Measurements from ENCODE around the gene GHRH.
A peak's percentile ranks its signal among the peaks of the same experiment; 100 is the strongest.

Gene GHRH, protein sequence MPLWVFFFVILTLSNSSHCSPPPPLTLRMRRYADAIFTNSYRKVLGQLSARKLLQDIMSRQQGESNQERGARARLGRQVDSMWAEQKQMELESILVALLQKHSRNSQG

DNA sequence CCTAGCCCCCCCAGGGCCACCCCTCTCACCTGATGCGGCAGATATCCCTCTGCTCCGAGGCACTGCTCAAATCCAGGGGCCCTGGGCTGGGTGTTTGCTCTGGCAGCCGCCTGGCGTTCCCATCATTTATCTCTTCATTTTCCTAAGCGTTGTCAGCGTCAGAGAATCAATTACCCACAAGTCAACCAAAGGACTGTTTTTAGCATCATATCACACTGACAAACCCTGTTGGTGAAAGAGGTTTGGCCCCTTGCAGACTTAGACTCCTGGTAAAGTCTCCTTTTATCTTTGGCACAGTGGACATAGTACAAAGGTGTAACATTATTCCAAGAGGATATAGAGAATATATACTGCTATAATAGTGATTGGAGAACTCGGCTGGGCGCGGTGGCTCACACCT is at the start of gene GHRH:
Gene GHRH, minus strand, starts transcription at position 101 of the 400 bp plus-strand sequence. CDS start 4,925 bp downstream, outside the sequence.
- no peak for DNase-seq

DNA sequence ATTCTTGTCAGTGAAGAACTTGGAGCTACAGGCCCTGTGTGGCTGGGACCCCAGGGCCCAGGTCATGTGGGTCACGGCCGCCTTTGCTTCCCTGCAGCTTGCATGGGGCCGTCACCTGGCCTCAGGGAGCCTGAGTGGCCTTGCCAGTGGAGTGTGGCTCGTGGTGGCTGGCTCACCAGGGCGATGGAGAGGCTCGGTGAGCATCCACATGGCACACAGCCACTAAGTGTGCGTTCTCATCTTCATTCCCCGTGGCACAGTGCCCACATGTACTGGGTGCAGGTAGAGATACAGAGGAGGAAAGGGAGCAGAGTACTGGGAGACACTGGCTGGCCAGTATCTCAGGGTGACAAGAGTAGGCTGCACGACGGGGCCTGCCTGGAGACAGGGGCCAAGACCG is 49.3 kb upstream of the GHRH start:
- DNase-seq, result no peak

DNA sequence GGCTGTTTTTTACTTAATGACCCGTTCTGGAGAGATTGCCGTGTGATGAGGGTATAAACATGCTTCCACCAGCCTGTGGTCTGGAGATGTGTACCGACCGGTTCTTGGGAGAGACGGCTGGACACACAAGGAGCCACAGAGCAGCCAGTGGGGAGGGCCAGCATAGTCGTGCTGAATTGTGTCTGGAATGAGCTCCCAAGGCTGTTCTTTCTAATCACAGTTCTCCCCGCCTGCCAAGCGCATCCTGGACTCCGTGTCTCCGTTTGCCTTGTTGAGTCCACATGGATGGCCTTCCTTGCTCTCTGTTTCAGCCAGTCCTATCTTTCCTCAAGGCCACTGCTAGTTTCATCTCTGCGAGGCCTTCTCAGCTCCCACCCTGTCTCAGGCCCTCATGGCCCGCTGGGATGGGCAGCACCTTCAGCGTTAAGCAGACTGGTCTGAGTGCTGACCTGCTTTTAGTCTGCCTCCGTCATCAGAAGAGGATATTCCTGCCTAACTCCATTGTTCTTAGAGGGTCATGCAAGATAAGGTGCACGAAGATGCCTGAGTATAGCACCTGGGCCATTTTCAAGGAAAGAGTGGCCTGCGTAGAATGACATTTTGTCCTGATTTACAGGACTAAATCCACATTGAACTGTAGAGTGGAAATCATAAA is 48.4 kb upstream of the GHRH start:
- DNase-seq, result no peak

DNA sequence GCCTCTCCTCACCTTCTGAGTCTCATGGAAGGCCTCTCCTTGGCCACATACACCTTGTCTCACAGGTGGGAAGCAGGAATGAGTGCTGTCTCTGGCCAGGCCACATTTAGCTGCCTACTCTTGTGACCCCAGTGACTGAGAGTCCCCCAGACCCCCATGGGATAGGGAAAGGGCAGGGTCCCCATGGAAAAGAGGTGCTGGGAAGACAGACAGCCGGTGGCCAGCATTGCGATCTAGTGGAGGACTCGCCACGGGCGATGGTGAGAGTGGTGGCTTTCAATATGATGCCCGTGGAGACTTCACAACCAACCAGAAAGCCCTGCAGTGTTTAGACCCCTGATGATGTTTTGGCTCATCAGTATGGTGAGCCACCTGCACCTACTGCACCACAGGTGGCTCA is 47.7 kb upstream of the GHRH start:
- DNase-seq, result no peak

DNA sequence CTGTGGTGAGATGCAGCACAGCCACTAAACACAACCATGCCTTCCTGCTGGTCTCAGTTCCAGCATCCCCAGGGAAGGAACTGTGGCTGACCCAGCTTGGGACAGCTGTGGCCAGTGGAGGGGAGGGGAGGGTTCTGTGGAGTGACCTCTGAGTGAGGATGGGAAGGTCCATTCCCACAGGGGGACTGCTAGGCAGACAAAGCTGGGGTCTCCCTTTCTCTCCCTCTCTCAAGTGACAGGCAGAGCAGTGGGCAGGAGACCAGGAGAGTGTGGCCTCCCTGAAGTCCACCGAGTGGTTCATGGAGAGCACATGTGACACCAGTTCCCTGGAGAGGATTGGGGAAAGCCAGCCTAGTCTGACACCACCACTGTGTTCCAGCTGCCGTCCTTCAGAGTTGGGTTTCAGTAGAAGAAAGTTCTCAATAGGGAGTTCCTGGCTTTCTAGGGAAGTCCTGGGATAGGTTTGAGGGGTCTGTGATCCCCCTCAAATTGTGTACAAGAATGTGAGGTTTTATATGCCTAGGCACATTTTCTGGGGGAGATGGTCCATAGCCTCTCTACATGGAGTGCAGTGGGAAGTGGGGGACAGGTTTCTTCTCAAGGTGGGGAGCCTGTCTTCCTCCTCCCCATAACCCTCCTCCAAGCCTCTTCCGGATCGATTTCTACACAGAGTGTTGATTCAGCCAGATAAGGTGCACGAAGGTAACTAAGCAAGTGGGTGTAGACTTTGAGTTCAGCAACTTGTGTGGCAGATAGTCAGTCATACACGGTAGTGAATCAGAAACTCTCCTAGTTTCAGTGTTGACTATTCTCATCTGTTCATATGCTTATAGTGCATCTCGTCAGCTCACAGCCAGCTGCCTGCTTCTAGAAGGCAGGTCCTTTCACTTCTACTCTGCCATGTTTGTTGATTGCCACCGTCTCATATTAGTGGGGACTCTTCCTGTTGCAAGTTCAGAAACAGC is 46.8 kb upstream of the GHRH start:
- DNase-seq, result no peak

DNA sequence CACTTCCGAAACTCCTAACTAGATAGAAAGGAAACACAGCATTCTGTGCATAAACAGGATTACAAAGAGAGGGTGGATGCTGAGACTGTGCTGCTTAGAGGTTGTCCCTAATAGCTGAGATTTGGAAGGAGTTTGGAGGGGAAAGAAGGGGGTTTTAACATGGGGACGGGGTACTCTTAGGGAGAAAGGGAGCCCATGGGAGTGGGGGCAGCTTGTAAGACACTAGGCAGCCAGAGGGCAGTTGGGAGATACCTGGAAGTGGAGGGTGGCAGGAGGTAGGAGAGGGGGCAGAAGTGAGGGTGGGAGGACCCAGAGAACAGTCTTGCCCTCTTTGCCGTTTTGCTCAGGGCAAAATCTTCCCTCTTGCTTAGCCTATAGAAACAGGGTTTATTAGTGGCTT is 44.2 kb upstream of the GHRH start:
- no peak for DNase-seq

DNA sequence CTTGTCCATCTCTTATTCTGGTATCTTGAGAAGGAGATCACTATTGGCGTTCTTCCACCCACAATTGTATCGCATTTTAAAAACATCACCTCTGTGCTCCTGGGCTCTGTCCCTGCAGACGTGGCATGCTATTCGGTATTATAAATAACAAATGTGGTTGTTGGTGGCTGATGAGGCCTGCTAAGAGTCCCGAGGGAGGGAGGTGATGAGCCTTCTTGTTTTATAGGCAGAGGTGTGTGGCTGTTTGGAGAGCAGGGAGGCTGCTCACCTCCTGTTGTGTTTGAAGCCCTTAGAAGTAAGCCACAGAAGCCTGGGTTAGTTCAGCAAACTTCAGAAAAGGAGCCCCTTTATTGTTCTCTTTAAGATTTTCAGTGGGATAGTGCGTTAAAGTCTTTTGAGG is 43.5 kb upstream of the GHRH start:
- DNase-seq, result no peak

DNA sequence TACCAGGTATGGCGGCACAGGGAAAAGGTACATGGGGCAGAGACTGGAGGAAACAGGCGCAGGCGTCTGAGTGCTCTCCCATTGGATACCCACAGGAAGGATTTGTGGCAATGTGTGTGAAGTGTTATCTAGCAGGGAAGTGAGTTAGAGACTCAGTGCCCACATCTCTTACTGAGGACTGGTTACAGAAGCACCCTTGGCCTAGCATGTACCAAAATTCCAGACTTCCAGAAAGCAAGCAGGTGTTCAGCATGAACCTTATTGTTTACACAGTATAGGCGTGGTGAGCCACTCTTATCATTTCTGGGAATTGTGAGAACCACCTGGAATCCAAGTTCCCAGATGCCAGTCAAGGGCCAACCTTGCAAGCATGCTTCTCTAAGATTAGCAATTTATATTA is 42.0 kb upstream of the GHRH start:
- peak; percentile 45 for DNase-seq

DNA sequence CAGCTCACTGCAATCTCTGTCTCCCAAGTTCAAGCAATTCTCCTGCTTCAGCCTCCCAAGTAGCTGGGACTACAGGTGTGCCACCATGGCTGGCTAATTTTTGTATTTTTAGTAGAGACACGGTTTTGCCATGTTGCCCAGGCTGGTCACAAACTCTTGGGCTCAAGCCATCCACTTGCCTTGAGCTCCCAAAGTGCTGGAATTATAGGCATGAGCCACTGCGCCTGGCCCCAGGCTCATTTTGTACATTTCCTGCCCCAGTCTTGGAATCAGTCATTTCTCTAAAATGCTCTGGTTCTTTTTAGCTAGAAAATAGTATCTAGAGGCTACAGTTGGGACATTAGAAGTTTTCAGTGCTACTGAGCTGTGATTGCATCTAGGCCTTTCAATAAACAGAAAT is 41.4 kb upstream of the GHRH start:
- DNase-seq, result no peak

DNA sequence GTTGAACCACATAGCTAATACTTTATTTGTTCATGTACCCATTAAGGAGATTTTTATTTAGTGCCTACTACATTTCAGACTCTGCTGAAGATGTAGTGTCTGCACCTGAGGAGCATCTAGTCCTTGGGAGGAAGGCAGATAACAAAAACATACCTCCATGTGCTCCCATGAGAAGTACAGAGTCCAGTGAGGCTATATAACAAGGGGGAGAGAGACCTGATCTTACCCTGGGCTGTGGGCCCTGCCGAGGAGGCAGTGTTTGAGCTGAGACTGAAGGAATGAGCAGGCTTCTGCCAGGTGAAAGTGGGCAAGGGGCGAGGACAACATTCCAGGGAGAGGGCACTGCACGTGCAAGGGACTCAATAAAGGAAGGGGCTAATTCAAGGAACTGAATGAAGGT is 39.9 kb upstream of the GHRH start:
- no peak for DNase-seq

DNA sequence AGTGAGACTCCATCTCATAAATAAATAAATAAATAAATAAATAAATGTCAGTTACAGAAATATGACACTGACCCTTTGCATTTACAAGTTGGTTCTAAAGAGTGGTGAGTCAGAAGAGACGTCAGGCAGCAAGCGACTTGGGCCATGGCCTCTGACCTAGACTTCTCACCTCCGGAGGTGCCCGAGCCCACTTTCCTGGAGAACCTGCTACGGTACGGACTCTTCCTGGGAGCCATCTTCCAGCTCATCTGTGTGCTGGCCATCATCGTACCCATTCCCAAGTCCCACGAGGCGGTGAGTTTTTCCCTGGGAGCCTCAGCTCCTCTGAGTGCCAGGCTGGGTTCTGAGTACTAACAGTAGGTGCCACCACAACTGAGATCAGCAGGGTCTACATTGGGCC is 39.5 kb upstream of the GHRH start:
- no peak for DNase-seq

DNA sequence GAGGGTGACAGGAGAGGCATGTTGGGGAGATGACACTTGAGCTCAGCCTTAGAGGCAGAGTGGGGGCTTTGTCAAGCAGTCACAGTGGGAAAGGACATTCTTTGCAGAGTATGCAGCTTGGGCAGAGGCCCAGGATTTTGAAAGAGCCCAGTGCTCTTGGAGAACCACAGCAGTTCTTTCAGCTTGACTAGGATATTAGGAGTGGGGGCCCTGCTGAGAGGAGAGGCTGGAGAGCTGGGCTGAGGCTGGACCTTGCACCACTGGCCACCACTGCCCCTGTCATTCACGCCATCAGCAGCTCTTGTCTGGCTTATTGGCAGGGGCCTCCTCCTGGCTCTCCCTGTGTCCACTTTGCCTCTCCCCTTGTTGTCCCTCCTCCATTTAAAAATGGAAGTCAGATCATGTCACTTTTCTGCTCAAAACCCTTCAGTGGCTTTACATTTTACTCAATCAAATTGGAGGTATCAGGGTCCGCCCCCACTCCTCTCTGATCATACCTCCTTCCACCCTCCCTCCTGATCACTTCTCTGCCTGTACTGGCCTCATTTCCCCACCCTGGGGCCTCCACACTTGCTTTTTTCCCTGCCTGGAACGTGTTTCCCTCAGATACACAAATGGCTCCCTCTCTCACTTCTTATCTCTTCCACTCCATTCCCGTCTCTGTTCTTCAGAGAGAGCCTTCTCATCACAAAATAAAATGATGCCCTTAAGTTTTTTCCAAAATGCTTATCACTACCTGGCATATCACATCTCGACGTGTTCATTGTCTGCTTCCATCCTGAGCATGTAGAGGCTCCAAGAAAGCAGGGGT is 38.3 kb upstream of the GHRH start:
- no peak for DNase-seq

DNA sequence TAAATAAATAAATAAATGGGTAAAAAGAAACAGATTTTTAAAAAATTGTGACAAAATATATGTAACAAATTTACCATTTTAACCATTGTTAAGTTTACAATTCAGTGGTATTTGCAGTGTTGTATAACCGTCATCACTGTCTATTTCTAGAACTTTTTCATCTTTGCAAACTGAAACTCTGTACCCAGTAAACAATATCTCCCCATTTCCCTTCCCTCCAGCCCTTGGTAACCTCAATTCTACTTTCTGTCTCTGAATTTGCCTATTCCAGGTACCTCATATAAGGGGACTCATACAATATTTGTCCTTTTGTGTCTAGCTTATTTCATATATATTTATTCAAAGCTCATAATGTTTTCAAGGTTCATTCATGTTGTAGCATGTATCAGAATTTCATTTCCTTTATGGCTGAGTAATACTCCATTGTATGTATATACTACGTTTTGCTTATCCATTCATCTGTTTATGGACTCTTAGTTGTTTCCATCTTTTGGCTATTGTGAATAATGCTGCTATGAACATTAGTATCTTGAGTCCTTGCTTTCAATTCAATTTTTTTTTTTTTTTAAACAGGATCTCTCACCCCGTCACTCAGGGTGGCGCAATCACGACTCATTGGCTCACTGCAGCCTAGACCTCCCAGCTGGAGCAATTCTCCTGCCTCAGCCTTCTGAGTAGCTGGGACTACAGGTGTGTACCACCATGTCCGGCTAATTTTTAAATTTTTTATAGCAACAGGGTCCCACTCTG is 36.8 kb upstream of the GHRH start:
- no peak for DNase-seq

DNA sequence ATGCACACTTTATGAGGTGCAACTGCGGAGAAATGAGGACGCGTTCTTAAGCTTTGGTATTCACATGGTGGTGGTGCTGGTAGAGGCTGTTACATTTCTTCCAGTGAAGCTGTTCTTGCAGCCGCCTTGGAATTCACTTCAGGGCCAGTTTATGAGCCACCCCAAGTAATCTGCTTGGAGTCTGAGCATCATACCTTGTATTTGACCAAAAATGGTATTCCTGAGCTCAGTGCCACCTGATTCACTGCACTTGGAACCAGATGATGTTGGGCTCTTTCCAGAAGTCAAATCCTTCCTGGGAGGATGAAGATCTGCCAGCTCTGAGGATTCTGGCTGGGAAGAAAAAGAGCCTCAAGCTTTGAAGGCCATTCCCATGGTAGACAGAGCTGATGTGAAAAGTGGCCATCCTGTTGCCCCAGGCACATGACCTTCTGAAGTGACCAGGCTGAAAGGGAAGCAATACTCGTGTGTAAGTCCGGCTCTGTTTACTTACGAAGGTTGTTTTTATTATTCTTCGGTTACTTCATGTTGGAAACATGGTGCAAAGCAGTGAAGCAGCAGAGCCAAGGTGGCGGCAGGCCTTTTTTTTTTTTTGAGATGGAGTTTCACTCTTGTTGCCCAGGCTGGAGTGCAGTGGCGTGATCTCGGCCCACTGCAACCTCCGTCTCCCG is 35.6 kb upstream of the GHRH start:
- DNase-seq, result no peak

DNA sequence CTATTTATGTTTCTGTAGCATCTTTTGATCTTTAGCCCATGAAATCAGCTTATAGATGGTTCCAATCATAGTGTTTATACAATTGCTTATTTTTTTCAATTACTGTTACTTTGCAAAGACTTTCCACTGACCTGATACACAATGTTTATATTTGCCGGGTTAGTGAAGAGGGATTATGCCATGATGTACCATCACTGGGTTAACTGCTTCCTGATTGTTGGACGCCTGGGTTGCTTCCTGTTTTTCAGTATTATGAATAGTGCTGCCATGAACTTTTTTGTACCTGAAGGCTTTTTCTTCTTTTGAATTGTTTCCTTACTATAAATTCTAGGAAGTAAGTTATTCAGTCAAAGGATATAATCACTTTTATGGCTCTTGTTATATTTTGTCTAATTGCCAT is 34.8 kb upstream of the GHRH start:
- DNase-seq, result peak; percentile 3

DNA sequence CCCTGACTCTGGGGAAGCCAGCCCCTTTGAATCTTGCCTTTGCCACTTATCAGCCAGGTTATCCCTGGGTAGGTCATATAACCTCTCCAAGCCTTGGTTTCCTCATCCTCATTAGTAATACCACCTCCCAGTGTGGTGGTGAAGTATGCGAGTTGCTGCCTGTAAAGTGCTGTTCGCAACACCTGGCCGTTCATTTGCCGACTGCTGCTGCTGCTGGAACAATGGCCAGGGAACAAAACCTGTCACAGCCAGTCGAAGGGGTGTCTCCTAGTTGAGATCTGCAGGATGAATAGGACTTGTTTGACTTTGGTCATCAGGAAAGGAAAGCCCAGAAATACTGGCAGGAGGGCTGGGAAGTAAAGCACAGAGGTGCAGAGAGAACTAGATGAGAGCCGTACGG is 34.0 kb upstream of the GHRH start:
- DNase-seq, result peak; percentile 95

DNA sequence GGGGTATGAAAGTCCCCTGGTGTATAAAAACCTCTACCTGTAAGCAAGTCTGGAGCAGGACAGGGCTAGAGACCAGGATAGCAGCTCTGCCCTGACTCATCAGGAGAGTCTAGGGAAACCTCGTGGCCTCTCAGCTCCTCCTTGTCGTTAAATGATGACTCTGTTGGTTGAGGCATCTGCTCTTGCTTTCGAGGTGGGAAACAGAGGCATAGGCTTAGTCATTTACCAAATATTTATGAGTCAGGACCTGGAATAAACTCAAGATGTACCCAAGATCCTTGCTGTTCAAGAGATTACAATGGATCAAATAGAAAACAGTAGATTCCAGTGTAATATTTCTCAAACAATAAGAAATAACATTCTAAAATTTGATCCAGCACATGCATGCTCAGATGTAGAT is 33.4 kb upstream of the GHRH start:
- DNase-seq, result no peak

DNA sequence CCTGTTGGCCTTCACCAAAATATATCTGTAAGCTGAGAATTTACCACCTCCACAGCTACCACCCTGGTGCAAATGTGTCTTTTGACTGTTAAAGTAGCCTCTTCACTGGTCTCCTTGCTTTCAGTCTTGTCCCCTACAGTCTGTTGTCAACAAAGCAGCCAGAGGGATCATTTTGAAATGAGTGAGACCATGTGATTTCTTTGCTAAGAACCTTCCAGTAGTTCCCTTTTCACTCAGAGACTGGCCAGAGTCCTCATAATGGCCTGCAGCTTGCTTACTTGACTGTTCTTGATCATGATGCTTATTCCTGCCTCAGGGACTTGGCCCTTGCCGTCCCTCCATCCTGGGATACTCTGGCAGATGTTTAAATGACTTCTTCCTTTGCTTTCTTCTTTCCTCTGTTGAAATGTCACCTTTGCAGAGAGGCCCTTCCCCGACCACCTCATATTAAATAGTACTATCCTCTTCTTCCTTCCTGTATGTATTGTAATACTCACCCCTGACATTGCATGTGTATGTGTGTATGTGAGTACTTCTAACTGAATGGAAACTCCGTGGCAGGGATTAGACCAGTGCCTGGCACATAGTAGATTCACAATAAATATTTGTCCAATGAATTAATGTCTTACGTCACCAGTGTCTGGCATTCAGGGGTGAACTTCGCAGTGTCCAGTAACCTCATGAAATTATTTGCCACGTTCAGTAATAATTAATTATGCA is 32.8 kb upstream of the GHRH start:
- no peak for DNase-seq

DNA sequence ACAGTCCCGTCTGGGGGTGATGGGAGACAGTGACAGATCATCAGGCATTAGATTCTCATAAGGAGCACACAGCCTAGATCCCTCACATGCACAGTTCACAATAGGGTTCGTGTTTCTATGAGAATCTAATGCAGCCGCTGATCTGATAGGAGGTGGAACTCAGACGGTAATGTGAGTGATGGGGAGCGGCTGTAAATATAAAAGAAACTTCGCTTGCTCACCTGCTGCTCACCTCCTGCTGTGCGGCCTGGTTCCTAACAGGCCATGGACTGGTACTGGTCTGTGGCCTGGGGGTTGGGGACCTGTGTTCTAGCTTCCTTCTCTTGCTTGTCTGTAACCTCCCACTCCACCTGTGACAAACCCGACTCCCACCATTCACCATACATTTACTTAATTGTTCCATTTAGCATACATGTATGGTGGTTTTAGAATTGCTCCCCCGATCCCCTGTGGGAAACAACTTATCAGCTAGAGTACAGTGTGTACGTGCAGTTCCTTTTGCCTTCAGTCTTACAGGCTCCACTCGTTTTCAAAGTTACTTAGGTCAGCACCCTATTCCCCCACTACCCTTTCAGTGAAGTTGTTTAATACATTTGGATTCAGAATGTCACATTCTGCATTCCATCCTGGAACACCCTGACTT is 31.8 kb upstream of the GHRH start:
- no peak for DNase-seq

DNA sequence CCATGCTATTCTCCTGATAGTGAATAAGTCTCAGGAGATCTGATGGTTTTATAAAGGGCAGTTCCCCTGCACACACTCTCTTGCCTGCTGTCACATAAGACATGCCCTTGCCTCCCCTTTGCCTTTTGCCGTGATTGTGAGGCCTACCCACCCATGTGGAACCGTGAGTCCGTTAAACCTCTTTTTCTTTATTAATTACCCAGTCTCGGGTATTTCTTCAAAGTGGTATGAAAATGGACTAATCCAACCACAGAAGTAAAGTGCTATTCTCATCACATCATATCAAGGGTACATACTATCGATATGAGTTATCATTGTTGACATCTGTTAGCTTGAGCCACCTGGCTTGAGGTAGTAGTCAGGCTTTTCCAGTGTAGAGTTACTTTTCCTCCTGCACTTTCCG is 30.1 kb upstream of the GHRH start:
- no peak for DNase-seq
